Measurements from ENCODE around the gene VAPA. TPM values are rescaled to one million over a fixed set of nuclear protein-coding genes. Genes with fewer than 3 reads are reported as not detected.

Gene VAPA
- total and polyA plus RNA-seq, 10 donors: 53.1 to 290 (median 181) TPM

DNA sequence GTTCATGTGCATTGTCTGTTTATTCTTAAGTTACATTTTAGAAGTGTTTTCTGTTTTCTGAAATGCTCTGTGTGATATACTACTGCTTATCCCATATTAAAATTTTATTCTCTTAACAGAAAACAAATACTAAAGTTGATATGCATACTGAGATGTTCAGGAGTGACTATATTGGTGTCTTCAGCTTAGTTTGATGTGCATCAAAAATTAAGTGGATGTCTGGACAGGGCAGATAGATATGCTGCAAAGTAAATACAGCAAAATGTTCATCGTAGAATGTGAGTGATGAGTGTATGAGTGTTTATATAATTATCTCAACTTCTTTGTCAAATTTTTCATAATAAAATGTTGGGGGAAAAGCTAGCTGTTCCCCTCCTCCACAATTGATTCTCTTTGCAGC lies 13.2 kb downstream of the VAPA start:
- H3K36me3 ChIP-seq: peaks cover 0 to 4% (median 0%) of the 10 kb centered on the region in 6 donors
- H3K27me3 ChIP-seq (replicated peaks in 1 of 7): no peaks in the 10 kb centered on the region
- H3K4me1 ChIP-seq: peaks cover 61 to 100% (median 96%) of the 10 kb centered on the region in 6 donors
- no peak for DNase-seq
- TF ChIP-seq POLR2A (IDR thresholded peaks at IDR 0.05) (no peak), POLR2AphosphoS5 (IDR thresholded peaks at IDR 0.05) (no peak)
- TF ChIP-seq, protein P1, sequence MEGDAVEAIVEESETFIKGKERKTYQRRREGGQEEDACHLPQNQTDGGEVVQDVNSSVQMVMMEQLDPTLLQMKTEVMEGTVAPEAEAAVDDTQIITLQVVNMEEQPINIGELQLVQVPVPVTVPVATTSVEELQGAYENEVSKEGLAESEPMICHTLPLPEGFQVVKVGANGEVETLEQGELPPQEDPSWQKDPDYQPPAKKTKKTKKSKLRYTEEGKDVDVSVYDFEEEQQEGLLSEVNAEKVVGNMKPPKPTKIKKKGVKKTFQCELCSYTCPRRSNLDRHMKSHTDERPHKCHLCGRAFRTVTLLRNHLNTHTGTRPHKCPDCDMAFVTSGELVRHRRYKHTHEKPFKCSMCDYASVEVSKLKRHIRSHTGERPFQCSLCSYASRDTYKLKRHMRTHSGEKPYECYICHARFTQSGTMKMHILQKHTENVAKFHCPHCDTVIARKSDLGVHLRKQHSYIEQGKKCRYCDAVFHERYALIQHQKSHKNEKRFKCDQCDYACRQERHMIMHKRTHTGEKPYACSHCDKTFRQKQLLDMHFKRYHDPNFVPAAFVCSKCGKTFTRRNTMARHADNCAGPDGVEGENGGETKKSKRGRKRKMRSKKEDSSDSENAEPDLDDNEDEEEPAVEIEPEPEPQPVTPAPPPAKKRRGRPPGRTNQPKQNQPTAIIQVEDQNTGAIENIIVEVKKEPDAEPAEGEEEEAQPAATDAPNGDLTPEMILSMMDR (IDR thresholded peaks at IDR 0.05 in 8 of 11, conservative IDR thresholded peaks at IDR 0.05 in 3 of 11): no peak
- 75 to 89% (median 77%) methylated on average over 1 of the region's 1 CpG for WGBS, 5 donors
- no peaks in the 10 kb centered on the region for H3K9me3 ChIP-seq
- intact Hi-C loops (cut with DNase I; ENCODE audit: low total_unique reads): no loop called here
- peak overlapping the region in 1 of 8 donors; percentile 7 for H3K27ac ChIP-seq
- no peak overlapping the region for H3K4me3 ChIP-seq

DNA sequence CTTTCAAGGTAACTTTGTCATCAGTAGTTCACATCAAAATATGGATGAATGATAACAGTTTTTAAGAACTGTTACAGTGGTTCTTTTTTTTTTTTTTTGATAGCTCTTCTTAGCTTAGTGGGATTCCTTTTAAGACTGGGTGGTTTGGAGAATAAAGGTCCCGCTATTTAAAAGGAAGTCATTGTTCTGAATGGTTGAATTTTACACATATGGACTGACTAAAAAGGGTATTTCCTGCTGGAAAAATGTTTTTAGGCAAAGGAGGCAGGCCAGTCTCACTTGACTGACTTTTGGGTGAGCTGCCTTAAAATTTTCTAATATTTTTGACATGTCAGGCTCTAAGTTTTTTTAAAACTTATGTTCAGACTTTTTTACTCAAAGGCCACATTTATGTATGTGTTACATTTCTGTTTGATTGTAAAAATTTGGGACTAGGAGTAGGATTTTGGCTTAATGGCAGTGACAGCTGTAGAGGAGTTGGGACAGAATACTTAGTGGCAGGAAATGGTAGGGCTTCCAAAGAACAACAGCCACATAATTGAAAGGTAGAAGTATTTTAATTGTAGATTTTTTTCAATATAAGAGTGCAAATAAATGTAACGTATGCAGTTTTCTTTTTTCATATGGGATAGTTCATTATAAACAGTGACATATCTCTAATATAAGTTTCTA lies 13.7 kb downstream of the VAPA start:
- intact Hi-C loops (cut with DNase I; ENCODE audit: low total_unique reads): no loop called here
- Histone ChIP-seq H3K27me3 (replicated peaks in 1 of 7) (no peaks in the 10 kb centered on the region), H3K4me1 (peaks cover 55 to 100% (median 95%) of the 10 kb centered on the region in 6 donors), H3K4me3 (no peak overlapping the region), H3K36me3 (peaks cover 0 to 9% (median under 1%) of the 10 kb centered on the region in 6 donors), H3K27ac (peak overlapping the region in 2 of 8 donors; percentile 7 to 15), H3K9me3 (no peaks in the 10 kb centered on the region)
- WGBS, 5 donors: 47 to 57% (median 51%) methylated on average over 2 of the region's 2 CpGs
- no peak for DNase-seq
- no peak for TF ChIP-seq POLR2AphosphoS5 (IDR thresholded peaks at IDR 0.05)
- TF ChIP-seq, protein P1 (IDR thresholded peaks at IDR 0.05 in 8 of 11, conservative IDR thresholded peaks at IDR 0.05 in 3 of 11): peak in 1 of 11 experiments; percentile 9

DNA sequence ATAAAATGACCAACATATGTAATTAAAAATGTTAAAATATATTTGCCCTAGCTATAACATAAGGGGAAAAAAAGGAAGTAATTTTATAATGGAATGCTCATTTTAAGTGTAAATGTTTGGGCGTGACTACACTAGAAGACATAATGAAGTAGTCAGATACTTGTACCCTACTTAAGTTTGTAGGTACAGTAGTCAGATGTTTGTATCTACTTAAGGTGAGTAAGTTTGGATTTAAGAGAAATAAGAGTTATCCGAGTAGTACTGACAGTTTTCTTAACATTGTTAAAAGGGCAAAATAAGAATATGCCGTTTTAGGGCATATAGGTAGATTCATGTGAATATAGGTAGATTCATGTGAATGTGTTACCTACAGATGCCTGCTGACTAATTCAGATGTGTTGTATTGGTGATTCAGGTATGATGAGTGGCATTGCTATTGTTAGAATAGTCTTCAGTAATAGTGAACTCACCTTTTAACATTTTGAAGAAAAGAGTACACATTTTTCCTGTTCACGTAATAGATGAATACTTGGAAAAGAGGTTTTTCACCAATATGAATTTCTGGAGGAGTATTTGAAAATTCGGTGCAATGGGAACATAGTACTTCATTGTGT lies 14.9 kb downstream of the VAPA start:
- Histone ChIP-seq H3K27ac (no peak overlapping the region), H3K36me3 (peaks cover 0 to 22% (median 12%) of the 10 kb centered on the region in 6 donors), H3K4me1 (peaks cover 48 to 94% (median 84%) of the 10 kb centered on the region in 6 donors), H3K9me3 (no peaks in the 10 kb centered on the region), H3K4me3 (no peak overlapping the region), H3K27me3 (replicated peaks in 1 of 7) (no peaks in the 10 kb centered on the region)
- intact Hi-C loops (cut with DNase I; ENCODE audit: low total_unique reads): no loop called here
- DNase-seq: no peak
- 75 to 86% (median 80%) methylated on average over 5 of the region's 5 CpGs for WGBS, 5 donors
- no peak for TF ChIP-seq POLR2AphosphoS5 (IDR thresholded peaks at IDR 0.05)
- TF ChIP-seq POLR2A (IDR thresholded peaks at IDR 0.05): no peak
- TF ChIP-seq, protein P1 (IDR thresholded peaks at IDR 0.05 in 8 of 11, conservative IDR thresholded peaks at IDR 0.05 in 3 of 11): no peak

DNA sequence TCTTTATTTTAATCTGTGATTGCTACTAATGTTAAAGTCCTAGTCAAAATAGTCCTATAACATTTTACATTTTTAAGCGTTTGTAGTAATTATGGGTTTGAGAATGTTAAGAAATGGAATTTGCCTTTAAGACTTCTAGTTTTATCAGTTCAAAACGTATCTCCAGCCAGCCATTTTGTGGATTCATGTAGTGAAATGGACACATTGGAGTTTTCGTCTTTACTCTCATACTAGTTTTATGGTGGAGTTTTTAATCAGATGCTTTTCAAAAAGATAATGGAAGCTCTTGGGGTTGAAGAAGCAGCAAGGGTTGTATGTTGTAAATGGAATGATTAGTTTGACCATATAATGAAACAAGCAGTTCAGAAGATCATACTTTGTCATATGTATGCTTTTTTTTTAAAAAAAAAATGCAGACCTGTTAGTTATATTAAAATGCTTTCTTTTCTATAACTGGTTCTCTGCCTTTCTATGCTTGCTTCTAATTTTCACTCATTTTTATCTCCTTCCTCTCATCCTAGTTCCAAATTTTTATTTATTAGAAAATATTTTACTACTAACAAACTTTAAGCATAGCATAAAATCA lies 16.6 kb downstream of the VAPA start:
- TF ChIP-seq, protein P1 (IDR thresholded peaks at IDR 0.05 in 8 of 11, conservative IDR thresholded peaks at IDR 0.05 in 3 of 11): no peak
- TF ChIP-seq POLR2A (IDR thresholded peaks at IDR 0.05) (no peak), POLR2AphosphoS5 (IDR thresholded peaks at IDR 0.05) (no peak)

More for the DNA sequence above, 16.6 kb downstream of the VAPA start:
- DNase-seq: no peak
- Histone ChIP-seq H3K4me1 (peaks cover 39 to 88% (median 68%) of the 10 kb centered on the region in 6 donors), H3K27ac (no peak overlapping the region), H3K4me3 (no peak overlapping the region), H3K27me3 (replicated peaks in 1 of 7) (no peaks in the 10 kb centered on the region), H3K9me3 (no peaks in the 10 kb centered on the region), H3K36me3 (peaks cover 0 to 38% (median 16%) of the 10 kb centered on the region in 6 donors)
- 74 to 92% (median 91%) methylated on average over 3 of the region's 3 CpGs for WGBS, 5 donors
- intact Hi-C loops (cut with DNase I; ENCODE audit: low total_unique reads): no loop called here

Measured in spleen (tissue), 11 donors.